Thymus (tissue), 2 donors: ENCODE data around the gene PPP1R36. TPM values are rescaled to one million over a fixed set of nuclear protein-coding genes. Genes with fewer than 3 reads are reported as not detected.

Experiments
- polyA plus RNA-seq: library from polyadenylated mRNA; stranded (reverse); fragments of 200-250 nt; gene quantifications from one replicate; pipeline ENCODE4 v1.2.3, GENCODE V29; 2013
- total RNA-seq: library from RNA; stranded (reverse); fragments of 120-200 nt; gene quantifications from one replicate; pipeline ENCODE4 v1.2.4, GENCODE V29; 2013
- donor health status: healthy.

Gene PPP1R36
- total and polyA plus RNA-seq, 2 donors = 0.61 to 0.80 TPM

Other genes starting within 250 kb of the PPP1R36 start
- gene MTHFD1, start 161.6 kb upstream of the PPP1R36 start, total RNA-seq = 38.3 TPM
- gene MTHFD1, start 161.6 kb upstream of the PPP1R36 start, polyA plus RNA-seq = 18.8 TPM
- 2.2 TPM for gene AKAP5, start 84.5 kb upstream of the PPP1R36 start, total RNA-seq
- gene AKAP5, start 84.5 kb upstream of the PPP1R36 start, polyA plus RNA-seq = 0.71 TPM
- 10.6 TPM for gene ZBTB25, start 46.1 kb upstream of the PPP1R36 start, total RNA-seq
- gene ZBTB25, start 46.1 kb upstream of the PPP1R36 start, polyA plus RNA-seq = 15.0 TPM
- gene ZBTB1, start 45.2 kb upstream of the PPP1R36 start, total RNA-seq = 53.0 TPM
- gene ZBTB1, start 45.2 kb upstream of the PPP1R36 start, polyA plus RNA-seq = 42.0 TPM
- 3.0 TPM for gene HSPA2, start 9.2 kb upstream of the PPP1R36 start, total RNA-seq
- gene HSPA2, start 9.2 kb upstream of the PPP1R36 start, polyA plus RNA-seq = 7.7 TPM
- gene PLEKHG3, start 154.5 kb downstream of the PPP1R36 start, total RNA-seq = 7.7 TPM
- 8.5 TPM for gene PLEKHG3, start 154.5 kb downstream of the PPP1R36 start, polyA plus RNA-seq